K562 (cell line): ENCODE measurements around the gene ATXN1. TPM values are rescaled to one million over a fixed set of nuclear protein-coding genes. Genes with fewer than 3 reads are reported as not detected.

Source experiments
- E2F1 ChIP-seq: sonication (generic); formaldehyde crosslinking; IDR thresholded peaks from 2 replicates; pipeline ENCODE4 v1.8.1; 2023; ENCODE audit warnings: mild to moderate bottlenecking, missing genetic modification reagents, moderate library complexity
- ETV6 ChIP-seq, 3 experiments: fragments of 150-350 bp in 1 of 3; sonication (generic) in 1 of 3; formaldehyde crosslinking in 1 of 3; IDR thresholded peaks; 2 replicates each; pipeline versions ENCODE4 v1.6.1 to v1.8.0; 2014 to 2022; ENCODE audit warnings: borderline replicate concordance in 2 of 3, low read depth in 2 of 3, antibody characterized with exemption in 1 of 3, low read length in 1 of 3, mild to moderate bottlenecking in 1 of 3, missing genetic modification reagents in 1 of 3
- FOXK2 ChIP-seq, 2 experiments: fragments of 450-650 bp; IDR thresholded peaks in 1 of 2; conservative IDR thresholded peaks in 1 of 2; 2 replicates each; pipeline ENCODE4 v1.6.1; 2016; ENCODE audit warnings: low read depth in 2 of 2, mild to moderate bottlenecking in 1 of 2
- MBD2 ChIP-seq: sonication (generic); IDR thresholded peaks from 2 replicates; pipeline ENCODE4 v1.6.1; 2016; ENCODE audit warnings: low read depth, borderline replicate concordance
- MCM5 ChIP-seq: fragments of 450-650 bp; IDR thresholded peaks from 2 replicates; pipeline ENCODE4 v1.6.1; 2016; ENCODE audit warnings: low read depth
- MCM7 ChIP-seq, 2 experiments: fragments of 450-650 bp; IDR thresholded peaks; 2 replicates each; pipeline ENCODE4 v1.6.1; 2016 to 2018
- MGA ChIP-seq: fragments of 450-650 bp; IDR thresholded peaks from 2 replicates; pipeline ENCODE4 v1.6.1; 2016; ENCODE audit warnings: mild to moderate bottlenecking, moderate library complexity
- MYNN ChIP-seq, 2 experiments: sonication (generic); formaldehyde crosslinking in 1 of 2; IDR thresholded peaks; 2 replicates each; pipeline versions ENCODE4 v1.5.0 to v1.6.1; 2016 to 2020; ENCODE audit warnings: antibody characterized with exemption in 1 of 2, missing genetic modification reagents in 1 of 2
- RFX1 ChIP-seq: fragments of 450-650 bp; IDR thresholded peaks from 2 replicates; pipeline ENCODE4 v1.6.1; 2016; ENCODE audit warnings: mild to moderate bottlenecking, moderate library complexity
- STAT5B ChIP-seq: fragments of 250-450 bp; sonication (Bioruptor Pico); IDR thresholded peaks from 2 replicates; pipeline ENCODE4 v1.8.0; 2021; ENCODE audit warnings: mild to moderate bottlenecking, inconsistent platforms
- TGIF2 ChIP-seq: sonication (generic); formaldehyde crosslinking; IDR thresholded peaks from 2 replicates; pipeline ENCODE4 v1.8.1; 2022; ENCODE audit warnings: mild to moderate bottlenecking, missing genetic modification reagents, moderate library complexity
- ZNF584 ChIP-seq: fragments of 200-800 bp; sonication (Bioruptor generic); IDR thresholded peaks from 2 replicates; pipeline ENCODE4 v1.6.1; 2016; ENCODE audit warnings: low read depth, mild to moderate bottlenecking, missing genetic modification characterization, missing compliant biosample characterization
- ZNF785 ChIP-seq: fragments of 250-450 bp; sonication (Bioruptor Pico); IDR thresholded peaks from 2 replicates; pipeline ENCODE4 v1.4.0; 2020; ENCODE audit warnings: mild to moderate bottlenecking
- polyA plus RNA-seq, 8 experiments: library from polyadenylated mRNA; depleted of rRNA in 4 of 8; stranded (reverse) in 5 of 8; unstranded in 3 of 8; fragments of >200 nt; fragmentation: Nextera tagmentation in 2 of 8; fragmentation: Illumina TruSeq in 1 of 8; extraction: Ambion mirVana in 2 of 8; extraction: Trizol in 1 of 8; gene quantifications; 2 replicates each; pipeline versions ENCODE4 v1.2.1 to v1.2.3, GENCODE V29; 2011 to 2014; ENCODE audit warnings: inconsistent platforms in 1 of 8, missing spikeins in 1 of 8
- total RNA-seq, 7 experiments: library from RNA; depleted of rRNA in 6 of 7; stranded (reverse); fragments of >200 nt in 6 of 7; fragmentation: Illumina TruSeq in 2 of 7; extraction: Trizol in 2 of 7; gene quantifications; 2 replicates each; pipeline versions ENCODE4 v1.2.1 to v1.2.3, GENCODE V29; 2011 to 2021; ENCODE audit warnings: low replicate concordance in 1 of 7

Gene ATXN1
- total and polyA plus RNA-seq, 9 of the 15 experiments (the other 6 are each of a cell fraction or from before 2014, with no cell fraction given), result under 0.01 to 1.2 (median 0.58) TPM

- no peak for TF ChIP-seq MGA
- no peak for TF ChIP-seq TGIF2
- TF ChIP-seq E2F1, result no peak
- no peak for TF ChIP-seq MYNN (IDR thresholded peaks at IDR 0.05)
- TF ChIP-seq MYNN (CRISPR knock-in tag; IDR thresholded peaks at IDR 0.05), result no peak
- no peak for TF ChIP-seq MBD2
- TF ChIP-seq FOXK2 (conservative IDR thresholded peaks at IDR 0.05 in 1 of 2, IDR thresholded peaks at IDR 0.05 in 1 of 2; ENCODE audit: low read depth in 2 of 2), result no peak
- TF ChIP-seq ZNF785 (CRISPR knock-in tag), result no peak
- TF ChIP-seq ETV6 (IDR thresholded peaks at IDR 0.05; ENCODE audit: borderline replicate concordance in 1 of 2, low read depth in 2 of 2, low read length in 1 of 2), result no peak
- TF ChIP-seq ETV6 (CRISPR knock-in tag; IDR thresholded peaks at IDR 0.05; ENCODE audit: borderline replicate concordance), result no peak
- TF ChIP-seq MCM5, result no peak
- no peak for TF ChIP-seq ZNF584 (CRISPR knock-in tag)
- no peak for TF ChIP-seq RFX1
- no peak for TF ChIP-seq STAT5B (CRISPR knock-in tag)
- no peak for TF ChIP-seq MCM7 (IDR thresholded peaks at IDR 0.05)
Measured at GRCh38 chr6:16705081-16705993, 55.9 kb downstream of the ATXN1 start (continued).
